HG03159 (cell line): ENCODE results near the gene CDH11.

ENCODE experiments used
- ATAC-seq: cut with Tn5 transposase; IDR thresholded peaks from one replicate; pipeline ENCODE4 v1.9.1; 2021; ENCODE audit warnings: mild to moderate bottlenecking, moderate library complexity; ENCODE audit not compliant: unreplicated experiment

Gene CDH11

GRCh38 chr16:64983231-64983630 lies 138.6 kb downstream of the CDH11 start:
- no peak for ATAC-seq

- ATAC-seq = no peak
Observed at GRCh38 chr16:64982581-64982980, 139.3 kb downstream of the CDH11 start.

GRCh38 chr16:64981568-64982281 lies 140.1 kb downstream of the CDH11 start:
- no peak for ATAC-seq

GRCh38 chr16:64977206-64977920 lies 144.5 kb downstream of the CDH11 start:
- ATAC-seq = no peak

- no peak for ATAC-seq
Observed at GRCh38 chr16:64975821-64976220, 146.0 kb downstream of the CDH11 start.

GRCh38 chr16:64974381-64974780 lies 147.5 kb downstream of the CDH11 start:
- no peak for ATAC-seq

GRCh38 chr16:64973171-64973570 lies 148.7 kb downstream of the CDH11 start:
- ATAC-seq = no peak

- no peak for ATAC-seq
Observed at GRCh38 chr16:64971171-64971570, 150.7 kb downstream of the CDH11 start.

GRCh38 chr16:64969221-64969620 lies 152.6 kb downstream of the CDH11 start:
- ATAC-seq = no peak

- ATAC-seq = no peak
Observed at GRCh38 chr16:64968539-64968938, 153.3 kb downstream of the CDH11 start.

GRCh38 chr16:64964126-64964540 lies 157.7 kb downstream of the CDH11 start:
- no peak for ATAC-seq

GRCh38 chr16:64962786-64963185 lies 159.1 kb downstream of the CDH11 start:
- no peak for ATAC-seq

GRCh38 chr16:64957246-64957645 lies 164.6 kb downstream of the CDH11 start:
- ATAC-seq = no peak

GRCh38 chr16:64952177-64952576 lies 169.7 kb downstream of the CDH11 start:
- ATAC-seq = no peak

GRCh38 chr16:64951193-64951592 lies 170.7 kb downstream of the CDH11 start:
- ATAC-seq = no peak

GRCh38 chr16:64950731-64951130 lies 171.1 kb downstream of the CDH11 start:
- ATAC-seq = no peak

GRCh38 chr16:64950262-64950661 lies 171.6 kb downstream of the CDH11 start:
- no peak for ATAC-seq

- ATAC-seq = no peak
Observed at GRCh38 chr16:64948056-64948455, 173.8 kb downstream of the CDH11 start.

GRCh38 chr16:64947651-64948050 lies 174.2 kb downstream of the CDH11 start:
- no peak for ATAC-seq

GRCh38 chr16:64933885-64934284 lies 188.0 kb downstream of the CDH11 start:
- no peak for ATAC-seq

- no peak for ATAC-seq
Observed at GRCh38 chr16:64926476-64926875, 195.4 kb downstream of the CDH11 start.

GRCh38 chr16:64925166-64925565 lies 196.7 kb downstream of the CDH11 start:
- no peak for ATAC-seq
